HG02623 (cell line): ENCODE data around the gene CYP4A11.
"Not testable (repeated sequence)": the region's sequence is repeated elsewhere in the genome, so short reads cannot be mapped to it uniquely, and the experiment has no call there.

Source experiments
- ATAC-seq: cut with Tn5 transposase; IDR thresholded peaks from one replicate; pipeline ENCODE4 v1.9.1; 2021; ENCODE audit warnings: moderate library complexity; ENCODE audit not compliant: unreplicated experiment

Gene CYP4A11

GRCh38 chr1:46927249-46927835, 13.9 kb downstream of the CYP4A11 start:
- no peak for ATAC-seq

GRCh38 chr1:46910790-46911189, 30.5 kb downstream of the CYP4A11 start:
- no peak for ATAC-seq

GRCh38 chr1:46903481-46903880, 37.8 kb downstream of the CYP4A11 start:
- no peak for ATAC-seq

- ATAC-seq = no peak
These were observed 40.9 kb downstream of the CYP4A11 start for GRCh38 chr1:46900401-46900800.

- ATAC-seq = not testable (repeated sequence)
These were observed 59.6 kb downstream of the CYP4A11 start for GRCh38 chr1:46881656-46882055.
